SIG-M5 treated with dmso at 0.1 percent for 504 hours (cell line): ENCODE results near the gene PARVA.

Experiments
- DNase-seq: peaks from one replicate; lab custom pipeline; 2025; ENCODE audit not compliant: unreplicated experiment; lab: John Stamatoyannopoulos, UW

Gene PARVA

GRCh38 chr11:12524865-12525264 lies 147.5 kb downstream of the PARVA start:
- DNase-seq, result no peak

- no peak for DNase-seq
These were observed 148.2 kb downstream of the PARVA start for GRCh38 chr11:12525466-12526055.

- no peak for DNase-seq
These were observed 149.4 kb downstream of the PARVA start for GRCh38 chr11:12526789-12527188.

- no peak for DNase-seq
These were observed 151.1 kb downstream of the PARVA start for GRCh38 chr11:12528487-12528886.

GRCh38 chr11:12529041-12529440 lies 151.7 kb downstream of the PARVA start:
- DNase-seq, result no peak

GRCh38 chr11:12529793-12530192 lies 152.4 kb downstream of the PARVA start:
- DNase-seq, result no peak

- DNase-seq, result no peak
These were observed 153.6 kb downstream of the PARVA start for GRCh38 chr11:12531020-12531419.

- DNase-seq, result no peak
These were observed 154.3 kb downstream of the PARVA start for GRCh38 chr11:12531681-12532080.

GRCh38 chr11:12532580-12532979 lies 155.2 kb downstream of the PARVA start:
- no peak for DNase-seq

- no peak for DNase-seq
These were observed 157.2 kb downstream of the PARVA start for GRCh38 chr11:12534549-12534948.

GRCh38 chr11:12535321-12535720 lies 157.9 kb downstream of the PARVA start:
- DNase-seq, result no peak

- no peak for DNase-seq
These were observed 159.2 kb downstream of the PARVA start for GRCh38 chr11:12536566-12536965.

- DNase-seq, result no peak
These were observed 160.5 kb downstream of the PARVA start for GRCh38 chr11:12537778-12538401.

- no peak for DNase-seq
These were observed 161.6 kb downstream of the PARVA start for GRCh38 chr11:12538889-12539421.

GRCh38 chr11:12539572-12539971 lies 162.2 kb downstream of the PARVA start:
- DNase-seq, result no peak

- no peak for DNase-seq
These were observed 162.8 kb downstream of the PARVA start for GRCh38 chr11:12540075-12540680.

- no peak for DNase-seq
These were observed 163.7 kb downstream of the PARVA start for GRCh38 chr11:12540913-12541582.

- no peak for DNase-seq
These were observed 164.3 kb downstream of the PARVA start for GRCh38 chr11:12541583-12542151.

- DNase-seq, result no peak
These were observed 165.0 kb downstream of the PARVA start for GRCh38 chr11:12542186-12542935.

GRCh38 chr11:12543596-12544415 lies 166.4 kb downstream of the PARVA start:
- no peak for DNase-seq
